Esophagus squamous epithelium (tissue), 4 donors: ENCODE data around the gene CLCF1.

Experiments used
- POLR2A ChIP-seq, 4 donors: fragments of 450-650 bp; IDR thresholded peaks; one replicate each; pipeline ENCODE4 v1.6.1; 2017; ENCODE audit warnings: antibody characterized with exemption in 4 of 4, mild to moderate bottlenecking in 4 of 4, moderate library complexity in 3 of 4
- TF ChIP-seq, protein P1 (sequence below), 6 experiments: fragments of 450-650 bp in 4 of 6; fragments of 200-600 bp in 2 of 6; sonication (generic) in 2 of 6; IDR thresholded peaks; one replicate each; pipeline ENCODE4 v1.5.1; 2016 to 2019; ENCODE audit warnings: antibody characterized with exemption in 6 of 6, mild to moderate bottlenecking in 4 of 6, moderate library complexity in 4 of 6

DNA sequence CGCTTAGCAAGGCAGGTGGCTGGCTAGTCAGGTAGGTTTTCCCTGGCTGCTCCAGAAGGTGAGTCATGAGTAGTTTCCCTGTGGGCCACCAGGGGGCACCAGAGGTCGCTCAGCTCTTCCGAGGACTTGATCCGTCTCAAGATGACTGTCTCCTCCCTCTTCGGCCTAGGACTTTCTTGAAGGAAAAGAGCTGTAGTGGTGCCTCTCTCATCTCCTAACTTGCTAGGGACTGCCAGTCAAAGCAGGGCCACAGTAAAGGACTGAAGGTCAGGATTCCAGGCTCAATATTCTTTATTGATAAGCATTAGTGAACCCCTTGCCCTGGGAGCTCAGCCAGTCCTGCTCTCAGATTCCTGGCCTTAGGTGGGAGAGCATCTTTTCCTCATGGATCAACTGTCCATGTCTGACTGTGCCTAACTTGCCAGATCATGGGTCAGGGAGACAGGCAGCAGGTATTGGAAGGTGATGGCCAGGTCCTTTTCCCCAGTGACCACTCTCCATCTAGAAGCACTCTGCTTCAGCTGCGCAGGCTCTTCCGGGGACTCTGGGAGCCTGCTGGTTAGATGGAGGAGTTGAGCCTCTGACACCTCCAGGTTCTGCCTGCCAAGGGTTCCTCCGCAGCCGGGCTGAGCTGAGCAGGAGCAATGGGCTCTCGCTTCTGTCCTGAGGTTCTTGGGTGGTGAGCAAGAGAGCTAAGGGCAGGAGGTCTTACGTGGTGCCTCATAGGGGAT is 22.0 kb downstream of the CLCF1 start:
- TF ChIP-seq, protein P1, sequence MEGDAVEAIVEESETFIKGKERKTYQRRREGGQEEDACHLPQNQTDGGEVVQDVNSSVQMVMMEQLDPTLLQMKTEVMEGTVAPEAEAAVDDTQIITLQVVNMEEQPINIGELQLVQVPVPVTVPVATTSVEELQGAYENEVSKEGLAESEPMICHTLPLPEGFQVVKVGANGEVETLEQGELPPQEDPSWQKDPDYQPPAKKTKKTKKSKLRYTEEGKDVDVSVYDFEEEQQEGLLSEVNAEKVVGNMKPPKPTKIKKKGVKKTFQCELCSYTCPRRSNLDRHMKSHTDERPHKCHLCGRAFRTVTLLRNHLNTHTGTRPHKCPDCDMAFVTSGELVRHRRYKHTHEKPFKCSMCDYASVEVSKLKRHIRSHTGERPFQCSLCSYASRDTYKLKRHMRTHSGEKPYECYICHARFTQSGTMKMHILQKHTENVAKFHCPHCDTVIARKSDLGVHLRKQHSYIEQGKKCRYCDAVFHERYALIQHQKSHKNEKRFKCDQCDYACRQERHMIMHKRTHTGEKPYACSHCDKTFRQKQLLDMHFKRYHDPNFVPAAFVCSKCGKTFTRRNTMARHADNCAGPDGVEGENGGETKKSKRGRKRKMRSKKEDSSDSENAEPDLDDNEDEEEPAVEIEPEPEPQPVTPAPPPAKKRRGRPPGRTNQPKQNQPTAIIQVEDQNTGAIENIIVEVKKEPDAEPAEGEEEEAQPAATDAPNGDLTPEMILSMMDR (IDR thresholded peaks at IDR 0.05): peak; percentile 85 to 95 (median 94)
- TF ChIP-seq POLR2A (IDR thresholded peaks at IDR 0.05): no peak
